Adipocyte (in vitro differentiated cells): ENCODE measurements around the gene EBF4.

Experiments used
- DNase-seq: peaks from one replicate; pipeline ENCODE4 v3.0.0-alpha.2; 2015; ENCODE audit warnings: low read depth
- H3K27me3 ChIP-seq: replicated peaks from 2 replicates; pipeline ENCODE4 v1.7.0; 2013; ENCODE audit warnings: mild to moderate bottlenecking, low read length, moderate library complexity; ENCODE audit not compliant: control insufficient read depth, insufficient read depth
- H3K36me3 ChIP-seq: 2 replicates; pipeline ENCODE4 v1.7.0; 2013; ENCODE audit warnings: low read length, mild to moderate bottlenecking, moderate library complexity; ENCODE audit not compliant: control insufficient read depth, insufficient read depth, severe bottlenecking
- H3K4me1 ChIP-seq: 2 replicates; pipeline ENCODE4 v1.7.0; 2013; ENCODE audit warnings: mild to moderate bottlenecking, low read length, moderate library complexity; ENCODE audit not compliant: control insufficient read depth, insufficient read depth
- H3K4me3 ChIP-seq: 2 replicates; pipeline ENCODE4 v1.7.0; 2013; ENCODE audit warnings: mild to moderate bottlenecking, low read length, moderate library complexity
- H3K9ac ChIP-seq: 2 replicates; pipeline ENCODE4 v1.7.0; 2013; ENCODE audit warnings: mild to moderate bottlenecking, low read length, moderate library complexity
- H3K9me3 ChIP-seq: 2 replicates; pipeline ENCODE4 v1.7.0; 2013; ENCODE audit warnings: mild to moderate bottlenecking, low read length, moderate library complexity; ENCODE audit not compliant: control insufficient read depth

The EBF4 gene

GRCh38 chr20:2747676-2748235 lies 55.2 kb downstream of the EBF4 start:
- H3K9ac ChIP-seq, result no peak overlapping the region
- H3K27me3 ChIP-seq, result peaks cover 67% of the 10 kb centered on the region
- no peaks in the 10 kb centered on the region for H3K9me3 ChIP-seq
- H3K36me3 ChIP-seq, result no peaks in the 10 kb centered on the region
- no peak overlapping the region for H3K4me3 ChIP-seq
- H3K4me1 ChIP-seq, result peaks cover 10% of the 10 kb centered on the region
- DNase-seq, result no peak

- no peaks in the 10 kb centered on the region for H3K9me3 ChIP-seq
- peaks cover 12% of the 10 kb centered on the region for H3K4me1 ChIP-seq
- no peak overlapping the region for H3K9ac ChIP-seq
- H3K4me3 ChIP-seq, result no peak overlapping the region
- peaks cover 68% of the 10 kb centered on the region for H3K27me3 ChIP-seq
- no peak for DNase-seq
- H3K36me3 ChIP-seq, result no peaks in the 10 kb centered on the region
These were observed 56.2 kb downstream of the EBF4 start for GRCh38 chr20:2748551-2749342.

- no peak overlapping the region for H3K4me3 ChIP-seq
- H3K27me3 ChIP-seq, result peaks cover 75% of the 10 kb centered on the region
- no peak for DNase-seq
- peaks cover 12% of the 10 kb centered on the region for H3K4me1 ChIP-seq
- no peaks in the 10 kb centered on the region for H3K36me3 ChIP-seq
- H3K9ac ChIP-seq, result no peak overlapping the region
- H3K9me3 ChIP-seq, result no peaks in the 10 kb centered on the region
These were observed 56.9 kb downstream of the EBF4 start for GRCh38 chr20:2749343-2749950.

- no peak for DNase-seq
- H3K9me3 ChIP-seq, result no peaks in the 10 kb centered on the region
- H3K9ac ChIP-seq, result no peak overlapping the region
- H3K27me3 ChIP-seq, result peaks cover 77% of the 10 kb centered on the region
- peaks cover 12% of the 10 kb centered on the region for H3K4me1 ChIP-seq
- H3K4me3 ChIP-seq, result no peak overlapping the region
- no peaks in the 10 kb centered on the region for H3K36me3 ChIP-seq
These were observed 57.4 kb downstream of the EBF4 start for GRCh38 chr20:2749951-2750490.

GRCh38 chr20:2750491-2751251 lies 58.1 kb downstream of the EBF4 start:
- Histone ChIP-seq H3K4me3 (peak overlapping the region; percentile 24), H3K9ac (no peak overlapping the region), H3K4me1 (peaks cover 12% of the 10 kb centered on the region), H3K9me3 (no peaks in the 10 kb centered on the region), H3K27me3 (peaks cover 77% of the 10 kb centered on the region), H3K36me3 (no peaks in the 10 kb centered on the region)
- peak; percentile 77 for DNase-seq

GRCh38 chr20:2751347-2751877 lies 58.8 kb downstream of the EBF4 start:
- Histone ChIP-seq H3K36me3 (no peaks in the 10 kb centered on the region), H3K4me1 (peaks cover 16% of the 10 kb centered on the region), H3K9me3 (no peaks in the 10 kb centered on the region), H3K4me3 (peak overlapping the region; percentile 24), H3K27me3 (peaks cover 69% of the 10 kb centered on the region), H3K9ac (no peak overlapping the region)
- DNase-seq, result peak; percentile 47

- H3K4me3 ChIP-seq, result peak overlapping the region; percentile 72
- H3K9me3 ChIP-seq, result no peaks in the 10 kb centered on the region
- H3K9ac ChIP-seq, result no peak overlapping the region
- H3K36me3 ChIP-seq, result no peaks in the 10 kb centered on the region
- DNase-seq, result peak; percentile 67
- H3K27me3 ChIP-seq, result peaks cover 66% of the 10 kb centered on the region
- peaks cover 22% of the 10 kb centered on the region for H3K4me1 ChIP-seq
These were observed 59.4 kb downstream of the EBF4 start for GRCh38 chr20:2751878-2752566.

- H3K36me3 ChIP-seq, result no peaks in the 10 kb centered on the region
- no peak overlapping the region for H3K9ac ChIP-seq
- peak; percentile 82 for DNase-seq
- H3K4me1 ChIP-seq, result peaks cover 22% of the 10 kb centered on the region
- peaks cover 60% of the 10 kb centered on the region for H3K27me3 ChIP-seq
- H3K4me3 ChIP-seq, result peak overlapping the region; percentile 72
- H3K9me3 ChIP-seq, result no peaks in the 10 kb centered on the region
These were observed 60.2 kb downstream of the EBF4 start for GRCh38 chr20:2752567-2753460.

- Histone ChIP-seq H3K4me1 (peaks cover 22% of the 10 kb centered on the region), H3K9ac (no peak overlapping the region), H3K4me3 (no peak overlapping the region), H3K36me3 (no peaks in the 10 kb centered on the region), H3K27me3 (peaks cover 61% of the 10 kb centered on the region), H3K9me3 (no peaks in the 10 kb centered on the region)
- no peak for DNase-seq
These were observed 61.0 kb downstream of the EBF4 start for GRCh38 chr20:2753461-2754040.
